Stomach (tissue), 9 donors: ENCODE results near the gene UST. TPM values are rescaled to one million over a fixed set of nuclear protein-coding genes. Genes with fewer than 3 reads are reported as not detected.

Experiments
- DNase-seq, 2 donors: peaks; one replicate each; pipeline versions ENCODE4 v3.0.0 to v3.0.0-alpha.2; 2013 to 2019
- H3K27ac ChIP-seq, 5 donors: fragments of 200-600 bp in 4 of 5; sonication (generic) in 4 of 5; one replicate each; pipeline ENCODE4 v1.5.1; 2013 to 2019; ENCODE audit warnings: mild to moderate bottlenecking in 1 of 5, moderate library complexity in 1 of 5
- H3K27me3 ChIP-seq, 3 donors: fragments of 200-600 bp; sonication (generic); one replicate each; pipeline ENCODE4 v1.5.1; 2017 to 2019; ENCODE audit warnings: mixed run types in 1 of 3
- H3K36me3 ChIP-seq, 4 donors: fragments of 200-600 bp; sonication (generic); 1 replicate in 3 of 4; 2 replicates in 1 of 4; pipeline ENCODE4 v1.5.1; 2016 to 2019
- H3K4me1 ChIP-seq, 4 donors: fragments of 200-600 bp; sonication (generic); one replicate each; pipeline ENCODE4 v1.5.1; 2016 to 2019
- H3K4me3 ChIP-seq, 4 donors: fragments of 200-600 bp; sonication (generic) in 3 of 4; one replicate each; pipeline ENCODE4 v1.5.1; 2016 to 2019; ENCODE audit warnings: mild to moderate bottlenecking in 1 of 4
- H3K9me3 ChIP-seq, 4 donors: fragments of 200-600 bp; sonication (generic); one replicate each; pipeline ENCODE4 v1.5.1; 2016 to 2019
- CTCF ChIP-seq, 7 experiments: fragments of 450-650 bp in 4 of 7; fragments of 200-600 bp in 3 of 7; sonication (generic) in 3 of 7; IDR thresholded peaks; one replicate each; pipeline ENCODE4 v1.5.1; 2016 to 2019; ENCODE audit warnings: antibody characterized with exemption in 7 of 7, control low read depth in 2 of 7, mild to moderate bottlenecking in 1 of 7
- EP300 ChIP-seq: sonication (generic); formaldehyde crosslinking; IDR thresholded peaks from one replicate; pipeline ENCODE4 v1.6.1; 2017; ENCODE audit warnings: antibody characterized with exemption
- POLR2A ChIP-seq, 4 donors: fragments of 450-650 bp; IDR thresholded peaks; one replicate each; pipeline ENCODE4 v1.6.1; 2016; ENCODE audit warnings: antibody characterized with exemption in 4 of 4, control low read depth in 2 of 4, mild to moderate bottlenecking in 1 of 4, moderate library complexity in 1 of 4
- POLR2AphosphoS5 ChIP-seq, 3 donors: sonication (generic); formaldehyde crosslinking; IDR thresholded peaks; one replicate each; pipeline ENCODE4 v1.6.1; 2016; ENCODE audit warnings: antibody characterized with exemption in 3 of 3
- WGBS, 5 donors: extraction: QIAGEN DNeasy Blood & Tissue Kit in 3 of 5; methylation state at CpG; one replicate each; pipeline versions ENCODE4 v1.1.5 to v1.1.7; 2013 to 2018; 5-methylcytosine and 5-hydroxymethylcytosine counted together
- intact Hi-C: fragments of 100-400 bp; cut with DNase I; formaldehyde crosslinking; loops from one replicate; pipeline ENCODE4 v1.15.1; 2023; ENCODE audit warnings: low total_unique reads
- polyA plus RNA-seq, 3 donors: library from polyadenylated mRNA; stranded (reverse); fragments of 200-250 nt; gene quantifications; one replicate each; pipeline ENCODE4 v1.2.3, GENCODE V29; 2013
- total RNA-seq, 5 donors: library from RNA; depleted of rRNA; stranded (reverse); fragments of >200 nt; gene quantifications; one replicate each; pipeline versions ENCODE4 v1.1.0 to v1.2.3, GENCODE V29; 2014 to 2016
- donor health status: healthy with polysubstance abuse.
- donor health status: Bipolar disorder and iron deficiency.
- donor health status: healthy.

Gene UST
- total and polyA plus RNA-seq, 8 donors: 2.2 to 45.8 (median 8.9) TPM

GRCh38 chr6:148735989-148736388, 10.8 kb upstream of the UST start:
- intact Hi-C loops: no loop called here
- no peaks in the 10 kb centered on the region for H3K27me3 ChIP-seq
- no peak for TF ChIP-seq EP300
- no peak for TF ChIP-seq POLR2AphosphoS5 (IDR thresholded peaks at IDR 0.05)
- H3K4me3 ChIP-seq: no peak overlapping the region
- no peaks in the 10 kb centered on the region for H3K9me3 ChIP-seq
- peaks cover 0 to 8% (median 6%) of the 10 kb centered on the region in 4 donors for H3K4me1 ChIP-seq
- H3K36me3 ChIP-seq: no peaks in the 10 kb centered on the region
- DNase-seq: no peak
- WGBS, 5 donors: 80 to 91% (median 83%) methylated on average over 2 of the region's 2 CpGs
- H3K27ac ChIP-seq: no peak overlapping the region

GRCh38 chr6:148736774-148737412, 9.9 kb upstream of the UST start:
- DNase-seq: no peak
- intact Hi-C loops: no loop called here
- no peak overlapping the region for H3K4me3 ChIP-seq
- no peak for TF ChIP-seq CTCF (IDR thresholded peaks at IDR 0.05)
- no peak for TF ChIP-seq EP300
- TF ChIP-seq POLR2A (IDR thresholded peaks at IDR 0.05): no peak
- no peak for TF ChIP-seq POLR2AphosphoS5 (IDR thresholded peaks at IDR 0.05)
- no peaks in the 10 kb centered on the region for H3K27me3 ChIP-seq
- no peaks in the 10 kb centered on the region for H3K36me3 ChIP-seq
- peaks cover 0 to 8% (median 6%) of the 10 kb centered on the region in 4 donors for H3K4me1 ChIP-seq
- H3K9me3 ChIP-seq: no peaks in the 10 kb centered on the region
- H3K27ac ChIP-seq: no peak overlapping the region
- 82 to 89% (median 86%) methylated on average over 5 of the region's 5 CpGs for WGBS, 5 donors

- H3K27me3 ChIP-seq: no peaks in the 10 kb centered on the region
- peaks cover 0 to 8% (median 6%) of the 10 kb centered on the region in 4 donors for H3K4me1 ChIP-seq
- no peaks in the 10 kb centered on the region for H3K36me3 ChIP-seq
- no peak overlapping the region for H3K27ac ChIP-seq
- DNase-seq: no peak
- TF ChIP-seq CTCF (IDR thresholded peaks at IDR 0.05) (no peak), POLR2AphosphoS5 (IDR thresholded peaks at IDR 0.05) (no peak), EP300 (no peak), POLR2A (IDR thresholded peaks at IDR 0.05) (no peak)
- intact Hi-C loops: no loop called here
- WGBS, 5 donors: 91 to 98% (median 97%) methylated on average over 4 of the region's 4 CpGs
- H3K4me3 ChIP-seq: no peak overlapping the region
- H3K9me3 ChIP-seq: no peaks in the 10 kb centered on the region
Observed at GRCh38 chr6:148737806-148738205, 9.0 kb upstream of the UST start.

- H3K27me3 ChIP-seq: no peaks in the 10 kb centered on the region
- no peaks in the 10 kb centered on the region for H3K36me3 ChIP-seq
- WGBS, 5 donors: 90 to 95% (median 94%) methylated on average over 14 of the region's 14 CpGs
- peaks cover 0 to 8% (median 6%) of the 10 kb centered on the region in 4 donors for H3K4me1 ChIP-seq
- intact Hi-C loops: no loop called here
- no peak for DNase-seq
- no peaks in the 10 kb centered on the region for H3K9me3 ChIP-seq
- no peak overlapping the region for H3K27ac ChIP-seq
- TF ChIP-seq POLR2A (IDR thresholded peaks at IDR 0.05) (no peak), EP300 (no peak), POLR2AphosphoS5 (IDR thresholded peaks at IDR 0.05) (no peak), CTCF (IDR thresholded peaks at IDR 0.05) (no peak)
- no peak overlapping the region for H3K4me3 ChIP-seq
Observed at GRCh38 chr6:148738946-148739821, 7.6 kb upstream of the UST start.
